ENCODE data around the gene TRMU.

The TRMU gene

DNA sequence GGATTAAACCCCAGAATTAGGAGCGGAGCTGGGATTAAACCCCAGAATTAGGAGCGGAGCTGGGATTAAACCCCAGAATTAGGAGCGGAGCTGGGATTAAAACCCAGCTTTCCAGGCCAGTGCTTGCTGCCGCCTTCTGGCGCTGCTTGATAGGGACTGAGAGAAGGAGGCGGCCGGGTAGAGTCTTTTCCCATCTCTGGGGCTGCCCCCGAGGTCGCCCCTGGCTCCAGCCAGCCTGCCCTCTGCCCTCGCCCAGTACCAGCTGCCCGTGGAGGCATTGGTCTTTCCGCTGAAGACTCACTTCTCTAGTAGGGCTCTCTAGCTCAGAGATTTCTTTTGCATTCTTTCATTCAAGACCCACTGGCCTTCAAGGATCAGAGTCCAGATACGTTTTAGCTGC is 5.2 kb downstream of the TRMU start:
- DNase-seq (ENCODE audit: low spot score) = no peak
- TF ChIP-seq, protein P1, sequence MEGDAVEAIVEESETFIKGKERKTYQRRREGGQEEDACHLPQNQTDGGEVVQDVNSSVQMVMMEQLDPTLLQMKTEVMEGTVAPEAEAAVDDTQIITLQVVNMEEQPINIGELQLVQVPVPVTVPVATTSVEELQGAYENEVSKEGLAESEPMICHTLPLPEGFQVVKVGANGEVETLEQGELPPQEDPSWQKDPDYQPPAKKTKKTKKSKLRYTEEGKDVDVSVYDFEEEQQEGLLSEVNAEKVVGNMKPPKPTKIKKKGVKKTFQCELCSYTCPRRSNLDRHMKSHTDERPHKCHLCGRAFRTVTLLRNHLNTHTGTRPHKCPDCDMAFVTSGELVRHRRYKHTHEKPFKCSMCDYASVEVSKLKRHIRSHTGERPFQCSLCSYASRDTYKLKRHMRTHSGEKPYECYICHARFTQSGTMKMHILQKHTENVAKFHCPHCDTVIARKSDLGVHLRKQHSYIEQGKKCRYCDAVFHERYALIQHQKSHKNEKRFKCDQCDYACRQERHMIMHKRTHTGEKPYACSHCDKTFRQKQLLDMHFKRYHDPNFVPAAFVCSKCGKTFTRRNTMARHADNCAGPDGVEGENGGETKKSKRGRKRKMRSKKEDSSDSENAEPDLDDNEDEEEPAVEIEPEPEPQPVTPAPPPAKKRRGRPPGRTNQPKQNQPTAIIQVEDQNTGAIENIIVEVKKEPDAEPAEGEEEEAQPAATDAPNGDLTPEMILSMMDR (IDR thresholded peaks at IDR 0.05; ENCODE audit: extremely low read depth, missing control alignments) = no peak

DNA sequence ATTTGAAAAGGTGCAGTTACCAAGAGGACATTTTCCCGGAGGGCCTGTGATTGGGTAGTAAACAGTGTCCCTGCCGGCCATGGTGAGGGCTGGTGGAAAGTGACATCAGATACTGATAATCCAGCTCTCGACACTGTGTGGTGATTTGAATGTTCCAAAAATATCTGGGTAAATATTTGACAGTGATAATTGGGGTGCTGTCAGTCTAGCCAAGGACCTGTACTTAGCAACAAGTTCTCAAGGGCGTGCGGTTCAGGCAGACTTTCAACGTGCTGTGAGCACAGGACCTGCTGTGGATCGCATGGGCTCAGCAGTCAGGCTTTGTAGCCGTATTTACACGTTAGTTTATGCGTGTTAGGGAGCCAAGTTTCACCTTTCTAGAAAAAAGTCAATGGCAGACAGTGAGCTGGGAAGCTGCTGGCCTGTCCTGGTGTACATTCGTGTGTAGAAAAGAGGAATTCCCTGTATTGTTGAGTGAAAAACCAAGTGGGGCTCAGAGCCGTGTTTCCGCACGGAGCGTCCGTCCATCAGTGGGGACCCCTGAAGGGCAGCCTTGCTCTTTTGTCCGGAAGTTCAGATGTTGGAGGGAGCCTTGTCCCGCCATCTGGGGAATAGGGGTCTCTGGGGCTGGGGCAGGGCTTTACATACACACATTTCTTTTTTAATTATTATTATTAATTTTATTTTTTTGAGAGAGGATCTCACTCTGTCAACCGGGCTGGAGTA is 11.3 kb downstream of the TRMU start:
- TF ChIP-seq, protein P1 (IDR thresholded peaks at IDR 0.05; ENCODE audit: extremely low read depth, missing control alignments) = no peak
- DNase-seq (ENCODE audit: low spot score) = no peak

DNA sequence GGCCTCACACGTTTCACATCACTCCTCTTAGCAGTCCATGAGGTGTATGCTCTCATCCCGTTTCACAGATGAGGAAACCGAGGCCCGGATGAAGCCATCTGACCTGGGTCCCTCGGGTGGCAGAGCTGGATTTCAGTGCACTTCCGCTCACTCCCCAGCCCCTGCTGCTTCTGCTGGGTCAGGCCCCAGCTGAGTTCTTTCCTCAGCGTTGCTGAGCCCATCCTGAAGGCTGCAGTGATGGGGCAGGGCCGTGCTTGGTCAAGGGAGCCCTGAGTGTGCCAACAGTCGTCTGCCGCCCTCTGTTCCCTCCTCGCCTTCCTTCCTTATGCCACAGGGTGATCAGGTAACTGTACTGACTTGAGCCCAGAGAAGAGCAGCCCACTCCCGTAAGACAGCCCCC is 12.1 kb downstream of the TRMU start:
- no peak for DNase-seq (ENCODE audit: low spot score)
- TF ChIP-seq, protein P1 (IDR thresholded peaks at IDR 0.05; ENCODE audit: extremely low read depth, missing control alignments) = no peak

DNA sequence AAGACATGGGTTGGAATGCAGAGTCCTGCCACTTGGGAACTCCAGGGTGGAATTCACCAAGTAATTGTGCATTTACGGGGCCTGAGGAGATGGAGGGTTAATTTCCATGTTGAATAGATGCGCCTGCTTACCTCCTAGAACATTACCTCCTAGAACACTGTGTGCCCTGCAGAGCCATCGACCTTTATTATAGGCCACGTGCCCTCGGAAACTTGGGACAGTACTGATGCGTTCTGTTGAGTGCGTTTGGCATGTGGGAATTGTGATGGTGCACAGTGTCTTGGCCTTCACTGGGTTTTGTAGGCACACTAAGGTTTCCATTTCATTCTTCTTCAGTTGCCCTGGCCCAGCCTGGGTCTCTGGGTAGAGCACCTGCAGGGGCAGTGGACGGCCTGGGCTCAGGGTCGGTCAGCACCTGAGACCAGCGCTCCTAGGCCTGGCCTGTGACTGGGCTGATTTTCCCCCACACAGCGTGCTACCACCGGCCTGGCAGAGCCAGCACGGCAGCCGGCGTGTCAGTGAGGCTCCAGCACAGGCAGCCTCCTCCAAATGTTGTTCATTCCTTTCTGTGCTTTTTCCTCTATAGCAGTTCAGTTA is 12.7 kb downstream of the TRMU start:
- DNase-seq (ENCODE audit: low spot score) = no peak
- TF ChIP-seq, protein P1 (IDR thresholded peaks at IDR 0.05; ENCODE audit: extremely low read depth, missing control alignments) = no peak

DNA sequence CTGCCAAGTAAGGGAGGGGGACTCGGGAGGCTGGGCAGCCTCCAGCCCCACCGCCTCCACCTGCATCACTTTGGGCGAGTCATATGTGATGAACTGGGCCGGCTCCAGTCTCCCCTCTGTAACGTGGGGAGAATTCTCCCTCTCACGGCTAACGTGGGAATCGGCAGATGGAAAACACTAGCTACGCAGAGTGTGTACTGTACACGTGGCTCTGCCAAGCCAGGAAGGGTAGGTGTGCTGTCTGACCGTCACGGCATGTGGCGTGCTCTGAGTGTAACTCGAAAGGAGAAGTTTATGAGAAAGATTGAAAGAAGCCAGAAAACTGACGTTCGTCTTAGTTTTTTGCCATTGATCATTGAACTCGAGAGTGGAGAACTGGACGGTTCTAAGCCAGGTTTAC is 13.7 kb downstream of the TRMU start:
- TF ChIP-seq, protein P1 (IDR thresholded peaks at IDR 0.05; ENCODE audit: extremely low read depth, missing control alignments) = no peak
- no peak for DNase-seq (ENCODE audit: low spot score)

DNA sequence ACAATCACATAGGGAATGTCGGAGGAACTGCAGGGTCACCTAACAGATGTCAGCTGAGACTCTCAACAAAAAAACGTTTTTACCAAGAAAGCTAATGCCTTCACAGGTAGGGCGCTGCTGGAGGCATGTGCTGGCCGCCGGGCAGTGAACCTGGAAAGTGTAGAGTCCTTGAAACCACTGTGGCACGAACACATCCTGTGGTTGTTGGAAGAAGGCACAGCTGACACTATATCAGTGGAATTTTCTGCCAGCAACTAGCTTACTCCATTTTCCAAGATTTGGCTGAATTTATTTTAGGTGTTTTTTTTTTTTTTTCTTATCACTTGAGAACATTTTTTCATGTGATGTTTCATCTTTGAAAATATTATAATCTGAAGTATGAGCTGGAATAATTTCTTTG is 14.2 kb downstream of the TRMU start:
- no peak for DNase-seq (ENCODE audit: low spot score)
- TF ChIP-seq, protein P1 (IDR thresholded peaks at IDR 0.05; ENCODE audit: extremely low read depth, missing control alignments) = no peak

DNA sequence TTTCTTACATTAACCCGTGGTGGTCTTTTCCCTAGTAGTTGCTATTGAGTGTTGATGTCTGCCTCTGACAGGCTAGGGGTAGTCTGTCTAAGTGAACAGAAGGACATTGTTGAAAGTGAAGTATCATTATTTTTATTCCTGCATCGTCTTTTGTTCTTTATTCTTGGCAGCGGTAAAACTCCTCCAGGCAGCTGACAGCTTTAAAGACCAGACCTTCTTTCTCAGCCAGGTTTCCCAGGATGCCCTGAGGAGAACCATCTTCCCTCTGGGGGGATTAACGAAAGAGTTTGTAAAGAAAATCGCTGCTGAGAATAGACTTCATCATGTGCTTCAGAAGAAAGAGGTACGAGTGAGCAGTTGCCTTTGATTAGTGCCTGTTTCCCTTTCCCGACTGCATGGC is 14.6 kb downstream of the TRMU start:
- TF ChIP-seq, protein P1 (IDR thresholded peaks at IDR 0.05; ENCODE audit: extremely low read depth, missing control alignments) = no peak
- DNase-seq (ENCODE audit: low spot score) = no peak

Measured in GM20000 (cell line).